ENCODE data around the gene PRICKLE4. TPM values are rescaled to one million over a fixed set of nuclear protein-coding genes. Genes with fewer than 3 reads are reported as not detected.

The PRICKLE4 gene
- total RNA-seq, 1 donor from 2014 or later, result 3.4 TPM

DNA sequence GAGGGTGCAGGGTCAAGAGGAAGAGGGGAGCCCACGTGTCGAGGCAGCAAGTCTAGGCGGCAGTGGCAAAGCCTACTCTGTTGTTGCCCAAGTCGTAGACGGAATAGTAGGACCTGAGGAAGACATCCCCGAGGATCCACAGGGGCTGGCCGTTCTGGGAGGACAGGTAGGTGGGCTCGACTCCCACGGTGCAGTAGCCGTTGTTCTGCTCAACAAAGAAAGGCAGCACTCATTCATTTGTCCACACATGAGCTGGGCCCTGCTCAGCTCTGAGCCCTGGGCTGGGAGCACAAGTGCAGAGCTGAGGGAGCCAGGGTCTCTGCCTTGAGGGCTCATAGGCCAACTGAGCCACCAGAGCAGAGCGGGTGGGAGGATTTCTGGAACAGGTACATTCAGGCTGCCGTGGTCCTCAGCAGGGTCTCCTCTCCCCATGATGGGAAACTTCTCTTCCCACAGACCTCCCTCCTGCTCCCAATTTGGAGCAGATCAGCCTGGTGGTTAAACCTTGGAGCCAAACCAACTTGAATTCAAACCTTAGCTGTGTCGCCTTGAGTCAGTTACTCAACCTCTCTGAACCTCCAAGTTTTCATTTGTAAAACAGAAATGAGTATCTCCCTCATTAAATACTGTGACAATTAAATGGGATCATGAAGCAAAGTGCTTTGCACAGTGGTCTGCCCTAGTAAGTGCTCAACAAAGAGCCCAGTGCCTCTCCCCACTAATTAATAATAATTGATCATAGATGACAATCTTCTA, 43.6 kb upstream of the PRICKLE4 start:
- Histone ChIP-seq H3K27ac (ENCODE audit: low read depth, low read length) (no peak overlapping the region), H3K9me3 (ENCODE audit: insufficient read depth, low read depth, low read length) (no peaks in the 10 kb centered on the region), H3K79me2 (ENCODE audit: insufficient read depth, low read length) (no peaks in the 10 kb centered on the region), H3K4me3 (ENCODE audit: insufficient read depth, low read depth, low read length) (no peak overlapping the region), H2AFZ (ENCODE audit: low read depth, low read length) (no peak overlapping the region), H3K4me2 (ENCODE audit: low read length) (no peak overlapping the region), H3K36me3 (ENCODE audit: insufficient read depth, low read length) (no peaks in the 10 kb centered on the region), H3K9ac (ENCODE audit: low read length) (no peak overlapping the region), H4K20me1 (ENCODE audit: insufficient read depth, low read length) (peaks cover 4% of the 10 kb centered on the region), H3K27me3 (ENCODE audit: insufficient read depth, low read length) (no peaks in the 10 kb centered on the region), H3K4me1 (ENCODE audit: insufficient read depth, low read length) (peaks cover 25% of the 10 kb centered on the region)
- FAIRE-seq (no peak), DNase-seq (ENCODE audit: low read depth) (no peak)
- no peaks in the 10 kb centered on the region for H3K27me3 Mint-ChIP-seq (ENCODE audit: low read depth, unreplicated experiment)
- no peaks in the 10 kb centered on the region for H3K36me3 Mint-ChIP-seq (ENCODE audit: low read depth, unreplicated experiment)
- H3K9me3 Mint-ChIP-seq (ENCODE audit: unreplicated experiment), result no peaks in the 10 kb centered on the region
- no peak for TF ChIP-seq EZH2 (IDR thresholded peaks at IDR 0.05; ENCODE audit: insufficient read depth, low read length)
- TF ChIP-seq, protein P1, sequence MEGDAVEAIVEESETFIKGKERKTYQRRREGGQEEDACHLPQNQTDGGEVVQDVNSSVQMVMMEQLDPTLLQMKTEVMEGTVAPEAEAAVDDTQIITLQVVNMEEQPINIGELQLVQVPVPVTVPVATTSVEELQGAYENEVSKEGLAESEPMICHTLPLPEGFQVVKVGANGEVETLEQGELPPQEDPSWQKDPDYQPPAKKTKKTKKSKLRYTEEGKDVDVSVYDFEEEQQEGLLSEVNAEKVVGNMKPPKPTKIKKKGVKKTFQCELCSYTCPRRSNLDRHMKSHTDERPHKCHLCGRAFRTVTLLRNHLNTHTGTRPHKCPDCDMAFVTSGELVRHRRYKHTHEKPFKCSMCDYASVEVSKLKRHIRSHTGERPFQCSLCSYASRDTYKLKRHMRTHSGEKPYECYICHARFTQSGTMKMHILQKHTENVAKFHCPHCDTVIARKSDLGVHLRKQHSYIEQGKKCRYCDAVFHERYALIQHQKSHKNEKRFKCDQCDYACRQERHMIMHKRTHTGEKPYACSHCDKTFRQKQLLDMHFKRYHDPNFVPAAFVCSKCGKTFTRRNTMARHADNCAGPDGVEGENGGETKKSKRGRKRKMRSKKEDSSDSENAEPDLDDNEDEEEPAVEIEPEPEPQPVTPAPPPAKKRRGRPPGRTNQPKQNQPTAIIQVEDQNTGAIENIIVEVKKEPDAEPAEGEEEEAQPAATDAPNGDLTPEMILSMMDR (IDR thresholded peaks at IDR 0.05; ENCODE audit: insufficient read depth, low read depth, low read length), result no peak
- peaks cover 8% of the 10 kb centered on the region for H3K4me1 Mint-ChIP-seq (ENCODE audit: low read depth, unreplicated experiment)
- H3K4me3 Mint-ChIP-seq (ENCODE audit: unreplicated experiment), result no peak overlapping the region
- no peak overlapping the region for H3K27ac Mint-ChIP-seq (ENCODE audit: unreplicated experiment)

- Histone ChIP-seq H3K9me3 (ENCODE audit: insufficient read depth, low read depth, low read length) (no peaks in the 10 kb centered on the region), H3K4me1 (ENCODE audit: insufficient read depth, low read length) (peaks cover 22% of the 10 kb centered on the region), H3K9ac (ENCODE audit: low read length) (no peak overlapping the region), H2AFZ (ENCODE audit: low read depth, low read length) (no peak overlapping the region), H3K4me2 (ENCODE audit: low read length) (no peak overlapping the region), H3K79me2 (ENCODE audit: insufficient read depth, low read length) (no peaks in the 10 kb centered on the region), H3K36me3 (ENCODE audit: insufficient read depth, low read length) (no peaks in the 10 kb centered on the region), H4K20me1 (ENCODE audit: insufficient read depth, low read length) (peaks cover 4% of the 10 kb centered on the region), H3K4me3 (ENCODE audit: insufficient read depth, low read depth, low read length) (no peak overlapping the region), H3K27me3 (ENCODE audit: insufficient read depth, low read length) (no peaks in the 10 kb centered on the region), H3K27ac (ENCODE audit: low read depth, low read length) (no peak overlapping the region)
- H3K27ac Mint-ChIP-seq (ENCODE audit: unreplicated experiment), result no peak overlapping the region
- peaks cover 4% of the 10 kb centered on the region for H3K27me3 Mint-ChIP-seq (ENCODE audit: low read depth, unreplicated experiment)
- no peaks in the 10 kb centered on the region for H3K9me3 Mint-ChIP-seq (ENCODE audit: unreplicated experiment)
- TF ChIP-seq, protein P1 (IDR thresholded peaks at IDR 0.05; ENCODE audit: insufficient read depth, low read depth, low read length), result no peak
- TF ChIP-seq EZH2 (IDR thresholded peaks at IDR 0.05; ENCODE audit: insufficient read depth, low read length), result no peak
- H3K4me3 Mint-ChIP-seq (ENCODE audit: unreplicated experiment), result no peak overlapping the region
- H3K36me3 Mint-ChIP-seq (ENCODE audit: low read depth, unreplicated experiment), result no peaks in the 10 kb centered on the region
- peaks cover 5% of the 10 kb centered on the region for H3K4me1 Mint-ChIP-seq (ENCODE audit: low read depth, unreplicated experiment)
- DNase-seq (ENCODE audit: low read depth) (no peak), FAIRE-seq (no peak)
Observed at GRCh38 chr6:41737591-41738130, 42.9 kb upstream of the PRICKLE4 start.

DNA sequence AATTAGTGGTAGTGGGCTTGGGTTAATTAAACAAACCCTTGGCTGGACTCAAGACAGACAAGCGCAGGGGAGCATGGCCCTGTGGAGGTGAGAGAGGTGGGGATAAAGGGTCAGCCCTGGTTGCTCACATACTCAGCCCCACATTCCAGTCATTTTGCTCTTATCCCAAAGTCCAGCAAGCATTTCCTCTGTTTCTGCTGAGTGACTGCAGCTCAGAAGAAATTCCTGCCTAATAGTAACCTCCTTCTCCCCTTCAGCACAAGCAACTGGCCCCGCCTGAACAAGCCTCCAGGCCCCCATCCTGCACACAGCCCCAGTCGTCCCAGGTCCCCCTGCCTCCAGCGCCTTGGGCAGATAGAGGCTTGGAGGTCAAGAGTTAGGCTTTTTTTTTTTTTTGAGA, 41.5 kb upstream of the PRICKLE4 start:
- no peaks in the 10 kb centered on the region for H3K79me2 ChIP-seq (ENCODE audit: insufficient read depth, low read length)
- no peak overlapping the region for H3K4me3 Mint-ChIP-seq (ENCODE audit: unreplicated experiment)
- peaks cover 12% of the 10 kb centered on the region for H3K27me3 Mint-ChIP-seq (ENCODE audit: low read depth, unreplicated experiment)

More for the DNA sequence above, 41.5 kb upstream of the PRICKLE4 start:
- Histone ChIP-seq H3K4me2 (ENCODE audit: low read length) (no peak overlapping the region), H3K9me3 (ENCODE audit: insufficient read depth, low read depth, low read length) (no peaks in the 10 kb centered on the region), H3K4me3 (ENCODE audit: insufficient read depth, low read depth, low read length) (no peak overlapping the region), H2AFZ (ENCODE audit: low read depth, low read length) (no peak overlapping the region), H3K4me1 (ENCODE audit: insufficient read depth, low read length) (peaks cover 9% of the 10 kb centered on the region), H3K36me3 (ENCODE audit: insufficient read depth, low read length) (no peaks in the 10 kb centered on the region), H4K20me1 (ENCODE audit: insufficient read depth, low read length) (no peaks in the 10 kb centered on the region), H3K27me3 (ENCODE audit: insufficient read depth, low read length) (no peaks in the 10 kb centered on the region), H3K27ac (ENCODE audit: low read depth, low read length) (no peak overlapping the region), H3K9ac (ENCODE audit: low read length) (no peak overlapping the region)
- Mint-ChIP-seq H3K27ac (ENCODE audit: unreplicated experiment) (no peak overlapping the region), H3K36me3 (ENCODE audit: low read depth, unreplicated experiment) (no peaks in the 10 kb centered on the region), H3K4me1 (ENCODE audit: low read depth, unreplicated experiment) (peaks cover 7% of the 10 kb centered on the region), H3K9me3 (ENCODE audit: unreplicated experiment) (peaks cover 4% of the 10 kb centered on the region)
- FAIRE-seq, result no peak
- TF ChIP-seq, protein P1 (IDR thresholded peaks at IDR 0.05; ENCODE audit: insufficient read depth, low read depth, low read length), result no peak
- TF ChIP-seq EZH2 (IDR thresholded peaks at IDR 0.05; ENCODE audit: insufficient read depth, low read length), result no peak
- DNase-seq (ENCODE audit: low read depth), result no peak

Data from astrocyte (in vitro differentiated cells and primary cell).